ENCODE results near the gene CDHR2.

- no peak for TF ChIP-seq EZH2 (IDR thresholded peaks at IDR 0.05)
- no peak for TF ChIP-seq POLR2AphosphoS5 (IDR thresholded peaks at IDR 0.05; ENCODE audit: borderline replicate concordance, low read depth, low read length)
These were observed 8.7 kb upstream of the CDHR2 start for GRCh38 chr5:176540476-176540899.
